ENCODE measurements around the gene TEAD1.

DNA sequence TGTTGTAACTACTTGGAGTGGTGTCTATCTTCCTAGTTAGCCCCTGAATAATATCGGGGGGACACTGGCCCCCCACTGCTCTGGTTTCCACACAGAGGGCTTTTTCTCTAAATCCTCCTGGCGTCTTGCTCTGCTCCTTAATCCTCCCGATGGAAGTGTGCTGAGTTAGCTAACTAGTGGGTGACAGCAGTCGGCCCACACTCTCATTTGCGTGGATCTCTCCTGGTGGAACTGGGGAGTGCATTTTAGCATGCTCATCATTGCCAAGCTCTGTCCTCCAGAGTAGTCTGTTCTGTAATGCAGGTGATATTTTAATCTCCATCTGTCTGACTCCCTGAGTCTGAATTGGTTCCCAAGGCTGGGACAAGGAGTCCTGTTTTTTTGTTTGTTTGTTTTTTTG, 288.8 kb downstream of the TEAD1 start:
- TF ChIP-seq POLR2A (IDR thresholded peaks at IDR 0.05; ENCODE audit: low read depth, low read length) (no peak), TAF1 (IDR thresholded peaks at IDR 0.05; ENCODE audit: borderline replicate concordance, low read depth, low read length) (no peak)
- TF ChIP-seq, protein P1, sequence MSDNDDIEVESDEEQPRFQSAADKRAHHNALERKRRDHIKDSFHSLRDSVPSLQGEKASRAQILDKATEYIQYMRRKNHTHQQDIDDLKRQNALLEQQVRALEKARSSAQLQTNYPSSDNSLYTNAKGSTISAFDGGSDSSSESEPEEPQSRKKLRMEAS (IDR thresholded peaks at IDR 0.05; ENCODE audit: low read depth, low read length), result no peak
- TF ChIP-seq, protein P2, sequence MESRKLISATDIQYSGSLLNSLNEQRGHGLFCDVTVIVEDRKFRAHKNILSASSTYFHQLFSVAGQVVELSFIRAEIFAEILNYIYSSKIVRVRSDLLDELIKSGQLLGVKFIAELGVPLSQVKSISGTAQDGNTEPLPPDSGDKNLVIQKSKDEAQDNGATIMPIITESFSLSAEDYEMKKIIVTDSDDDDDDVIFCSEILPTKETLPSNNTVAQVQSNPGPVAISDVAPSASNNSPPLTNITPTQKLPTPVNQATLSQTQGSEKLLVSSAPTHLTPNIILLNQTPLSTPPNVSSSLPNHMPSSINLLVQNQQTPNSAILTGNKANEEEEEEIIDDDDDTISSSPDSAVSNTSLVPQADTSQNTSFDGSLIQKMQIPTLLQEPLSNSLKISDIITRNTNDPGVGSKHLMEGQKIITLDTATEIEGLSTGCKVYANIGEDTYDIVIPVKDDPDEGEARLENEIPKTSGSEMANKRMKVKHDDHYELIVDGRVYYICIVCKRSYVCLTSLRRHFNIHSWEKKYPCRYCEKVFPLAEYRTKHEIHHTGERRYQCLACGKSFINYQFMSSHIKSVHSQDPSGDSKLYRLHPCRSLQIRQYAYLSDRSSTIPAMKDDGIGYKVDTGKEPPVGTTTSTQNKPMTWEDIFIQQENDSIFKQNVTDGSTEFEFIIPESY (IDR thresholded peaks at IDR 0.05), result no peak
